Sigmoid colon (tissue), 4 donors: ENCODE measurements around the gene CD93.

Experiments used
- POLR2A ChIP-seq, 2 donors: fragments of 450-650 bp; IDR thresholded peaks; one replicate each; pipeline ENCODE4 v1.6.1; 2016; ENCODE audit warnings: antibody characterized with exemption in 2 of 2, mild to moderate bottlenecking in 2 of 2, moderate library complexity in 2 of 2
- POLR2AphosphoS5 ChIP-seq, 4 donors: sonication (generic); formaldehyde crosslinking; IDR thresholded peaks; one replicate each; pipeline ENCODE4 v1.6.1; 2017; ENCODE audit warnings: antibody characterized with exemption in 4 of 4
- TF ChIP-seq, protein P1 (sequence below), 4 experiments: fragments of 450-650 bp in 3 of 4; fragments of 200-600 bp in 1 of 4; IDR thresholded peaks; one replicate each; pipeline ENCODE4 v1.5.1; 2016 to 2019; ENCODE audit warnings: antibody characterized with exemption in 4 of 4, mild to moderate bottlenecking in 3 of 4, moderate library complexity in 2 of 4

DNA sequence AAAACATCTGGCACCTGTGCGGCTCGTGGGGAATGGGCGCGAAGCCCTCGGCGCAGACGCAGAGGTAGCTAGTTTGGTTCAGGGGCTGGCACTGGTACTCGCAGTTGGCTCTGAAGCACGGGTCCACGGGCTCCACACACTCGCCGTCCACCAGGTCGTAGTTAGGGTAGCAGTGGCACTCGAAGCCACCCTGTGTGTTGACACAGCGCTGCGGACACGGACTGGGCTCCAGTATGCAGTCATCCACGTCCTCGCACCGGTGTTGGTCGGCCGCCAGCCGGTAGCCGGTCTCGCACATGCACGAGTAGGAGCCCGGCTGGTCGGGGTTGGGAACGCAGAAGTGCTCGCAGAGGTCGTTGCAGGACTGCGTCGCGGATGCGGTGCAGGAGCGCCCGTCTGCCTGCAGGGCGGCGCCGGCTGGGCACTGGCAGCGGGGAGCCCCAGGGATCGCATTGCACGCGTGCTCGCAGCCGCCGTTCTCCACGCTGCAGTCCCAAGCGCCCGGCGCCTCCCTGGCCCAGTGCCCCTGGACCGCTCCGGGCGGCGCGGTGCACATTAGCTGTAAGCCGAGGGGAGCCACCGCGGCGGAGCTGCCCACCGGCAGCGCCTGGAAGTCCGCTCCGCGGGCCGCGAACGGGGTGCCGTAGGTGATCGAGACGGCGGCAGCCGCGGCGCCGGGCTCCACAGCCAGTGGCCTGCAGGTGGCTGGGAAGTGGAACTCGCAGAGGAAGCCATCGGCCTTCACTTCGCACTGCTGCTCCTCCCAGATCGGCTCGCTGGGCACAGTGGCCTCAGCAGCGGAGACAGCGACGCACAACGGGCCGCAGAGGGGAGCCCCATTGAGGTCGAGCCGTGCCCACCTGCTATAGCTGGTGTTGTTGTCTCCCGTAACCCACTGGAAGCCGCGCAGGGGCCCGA is 37.6 kb downstream of the CD93 start:
- TF ChIP-seq, protein P1, sequence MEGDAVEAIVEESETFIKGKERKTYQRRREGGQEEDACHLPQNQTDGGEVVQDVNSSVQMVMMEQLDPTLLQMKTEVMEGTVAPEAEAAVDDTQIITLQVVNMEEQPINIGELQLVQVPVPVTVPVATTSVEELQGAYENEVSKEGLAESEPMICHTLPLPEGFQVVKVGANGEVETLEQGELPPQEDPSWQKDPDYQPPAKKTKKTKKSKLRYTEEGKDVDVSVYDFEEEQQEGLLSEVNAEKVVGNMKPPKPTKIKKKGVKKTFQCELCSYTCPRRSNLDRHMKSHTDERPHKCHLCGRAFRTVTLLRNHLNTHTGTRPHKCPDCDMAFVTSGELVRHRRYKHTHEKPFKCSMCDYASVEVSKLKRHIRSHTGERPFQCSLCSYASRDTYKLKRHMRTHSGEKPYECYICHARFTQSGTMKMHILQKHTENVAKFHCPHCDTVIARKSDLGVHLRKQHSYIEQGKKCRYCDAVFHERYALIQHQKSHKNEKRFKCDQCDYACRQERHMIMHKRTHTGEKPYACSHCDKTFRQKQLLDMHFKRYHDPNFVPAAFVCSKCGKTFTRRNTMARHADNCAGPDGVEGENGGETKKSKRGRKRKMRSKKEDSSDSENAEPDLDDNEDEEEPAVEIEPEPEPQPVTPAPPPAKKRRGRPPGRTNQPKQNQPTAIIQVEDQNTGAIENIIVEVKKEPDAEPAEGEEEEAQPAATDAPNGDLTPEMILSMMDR (IDR thresholded peaks at IDR 0.05) = peak in 1 of 4 experiments; percentile 16
- TF ChIP-seq POLR2A (IDR thresholded peaks at IDR 0.05) (no peak), POLR2AphosphoS5 (IDR thresholded peaks at IDR 0.05) (no peak)
